ENCODE data around the gene ZFAND4.

- TF ChIP-seq CTCF (IDR thresholded peaks at IDR 0.05) (no peak), NR1H2 (CRISPR knock-in tag; IDR thresholded peaks at IDR 0.05) (no peak), JAZF1 (CRISPR knock-in tag; IDR thresholded peaks at IDR 0.05) (no peak), AR (CRISPR knock-in tag; IDR thresholded peaks at IDR 0.05) (no peak), MAX (CRISPR knock-in tag; IDR thresholded peaks at IDR 0.05) (no peak), AFF4 (CRISPR knock-in tag; IDR thresholded peaks at IDR 0.05; ENCODE audit: borderline replicate concordance) (no peak), SP1 (CRISPR knock-in tag; conservative IDR thresholded peaks at IDR 0.05) (no peak), MYBL2 (CRISPR knock-in tag; IDR thresholded peaks at IDR 0.05) (no peak), ZNF138 (CRISPR knock-in tag; conservative IDR thresholded peaks at IDR 0.05) (no peak), E2F1 (CRISPR knock-in tag; IDR thresholded peaks at IDR 0.05) (no peak), NR3C1 (CRISPR knock-in tag; conservative IDR thresholded peaks at IDR 0.05; ENCODE audit: low read depth) (no peak), TEAD4 (CRISPR knock-in tag; IDR thresholded peaks at IDR 0.05) (no peak), ZNF512 (CRISPR knock-in tag; IDR thresholded peaks at IDR 0.05; ENCODE audit: borderline replicate concordance) (no peak), USF1 (CRISPR knock-in tag; IDR thresholded peaks at IDR 0.05) (no peak)
Observed at GRCh38 chr10:45627412-45628048, 45.0 kb downstream of the ZFAND4 start.
